HepG2 (cell line): ENCODE measurements around the gene PPP1R27. TPM values are rescaled to one million over a fixed set of nuclear protein-coding genes. Genes with fewer than 3 reads are reported as not detected.
A peak's percentile ranks its signal among the peaks of the same experiment; 100 is the strongest.

ENCODE experiments used
- ADNP ChIP-seq: sonication (generic); formaldehyde crosslinking; IDR thresholded peaks from 2 replicates; pipeline ENCODE4 v1.4.0; 2020; ENCODE audit warnings: missing genetic modification reagents
- ATF5 ChIP-seq: sonication (generic); formaldehyde crosslinking; IDR thresholded peaks from 2 replicates; pipeline ENCODE4 v1.4.0; 2020; ENCODE audit warnings: mild to moderate bottlenecking, low read depth, missing genetic modification reagents
- ATF7-NPFF ChIP-seq: sonication (generic); formaldehyde crosslinking; IDR thresholded peaks from 2 replicates; pipeline ENCODE4 v1.8.1; 2023; ENCODE audit warnings: mild to moderate bottlenecking, low read depth, missing genetic modification reagents, moderate library complexity
- FIP1L1 ChIP-seq: fragments of 200-400 bp; formaldehyde crosslinking; IDR thresholded peaks from 2 replicates; pipeline ENCODE4 v1.6.1; 2018; ENCODE audit warnings: low read depth, mild to moderate bottlenecking, low read length, moderate library complexity, borderline replicate concordance; ENCODE audit not compliant: insufficient read depth
- FOXP1 ChIP-seq, 2 experiments: fragments of 450-650 bp in 1 of 2; IDR thresholded peaks; 2 replicates each; pipeline ENCODE4 v1.6.1; 2017 to 2018; ENCODE audit warnings: antibody characterized with exemption in 1 of 2
- GFI1 ChIP-seq: sonication (generic); formaldehyde crosslinking; IDR thresholded peaks from 2 replicates; pipeline ENCODE4 v1.5.0; 2020; ENCODE audit warnings: missing genetic modification reagents, mild to moderate bottlenecking, borderline replicate concordance
- ISL2 ChIP-seq: sonication (generic); formaldehyde crosslinking; IDR thresholded peaks from 2 replicates; pipeline ENCODE4 v1.5.0; 2020; ENCODE audit warnings: missing genetic modification reagents
- KDM3A ChIP-seq: IDR thresholded peaks from 2 replicates; pipeline ENCODE4 v1.6.1; 2018; ENCODE audit warnings: low read depth, missing compliant biosample characterization
- NFE2L2 ChIP-seq: fragments of 150-350 bp; IDR thresholded peaks from 2 replicates; pipeline ENCODE4 v1.6.1; 2014; ENCODE audit warnings: low read length
- RFXAP ChIP-seq: sonication (generic); formaldehyde crosslinking; IDR thresholded peaks from 2 replicates; pipeline ENCODE4 v1.4.0; 2020; ENCODE audit warnings: missing genetic modification reagents, borderline replicate concordance
- RNF2 ChIP-seq: fragments of 450-650 bp; conservative IDR thresholded peaks from 2 replicates; pipeline ENCODE4 v1.6.1; 2016; ENCODE audit warnings: low read depth
- SRF ChIP-seq: IDR thresholded peaks from 2 replicates; pipeline ENCODE4 v1.6.1; 2011; ENCODE audit warnings: mild to moderate bottlenecking, low read depth, low read length, moderate library complexity
- SRSF9 ChIP-seq: fragments of 200-400 bp; formaldehyde crosslinking; IDR thresholded peaks from 2 replicates; pipeline ENCODE4 v1.6.1; 2018; ENCODE audit warnings: borderline replicate concordance, mild to moderate bottlenecking, low read depth, low read length; ENCODE audit not compliant: insufficient read depth, poor library complexity, severe bottlenecking
- STAT5B ChIP-seq: sonication (generic); formaldehyde crosslinking; IDR thresholded peaks from 2 replicates; pipeline ENCODE4 v1.4.0; 2020; ENCODE audit warnings: missing genetic modification reagents
- XRCC5 ChIP-seq: fragments of 200-400 bp; formaldehyde crosslinking; optimal IDR thresholded peaks from 2 replicates; pipeline ENCODE3; 2017; ENCODE audit warnings: mild to moderate bottlenecking, low read length
- YEATS2 ChIP-seq: sonication (generic); formaldehyde crosslinking; IDR thresholded peaks from 2 replicates; pipeline ENCODE4 v1.4.0; 2020; ENCODE audit warnings: missing genetic modification reagents, borderline replicate concordance
- YY1 ChIP-seq: IDR thresholded peaks from 2 replicates; pipeline ENCODE4 v1.6.1; 2011; ENCODE audit warnings: low read length, low read depth, moderate library complexity, mild to moderate bottlenecking; ENCODE audit not compliant: insufficient read depth, insufficient replicate concordance
- ZBTB3 ChIP-seq: sonication (generic); formaldehyde crosslinking; IDR thresholded peaks from 2 replicates; pipeline ENCODE4 v1.4.0; 2020; ENCODE audit warnings: low read depth, mild to moderate bottlenecking, moderate library complexity, missing genetic modification reagents, borderline replicate concordance
- ZNF17 ChIP-seq: sonication (generic); formaldehyde crosslinking; IDR thresholded peaks from 2 replicates; pipeline ENCODE4 v1.5.0; 2020; ENCODE audit warnings: mild to moderate bottlenecking, missing genetic modification reagents
- ZNF292 ChIP-seq: sonication (generic); formaldehyde crosslinking; IDR thresholded peaks from 2 replicates; pipeline ENCODE4 v1.8.1; 2022; ENCODE audit warnings: mild to moderate bottlenecking, low read depth, missing genetic modification reagents, borderline replicate concordance
- ZNF468 ChIP-seq: sonication (generic); formaldehyde crosslinking; IDR thresholded peaks from 2 replicates; pipeline ENCODE4 v1.8.0; 2022; ENCODE audit warnings: mild to moderate bottlenecking, moderate library complexity, missing genetic modification reagents
- ZSCAN12 ChIP-seq: sonication (generic); formaldehyde crosslinking; IDR thresholded peaks from 2 replicates; pipeline ENCODE4 v1.9.0; 2021; ENCODE audit warnings: mild to moderate bottlenecking, missing genetic modification reagents
- ZSCAN29 ChIP-seq: sonication (generic); formaldehyde crosslinking; conservative IDR thresholded peaks from 2 replicates; pipeline ENCODE4 v1.4.0; 2020; ENCODE audit warnings: mild to moderate bottlenecking, missing genetic modification reagents
- polyA plus RNA-seq, 8 experiments: library from polyadenylated mRNA; depleted of rRNA in 3 of 8; stranded (reverse) in 7 of 8; unstranded in 1 of 8; fragments of >200 nt; fragmentation: Illumina TruSeq in 4 of 8; extraction: Trizol in 4 of 8; gene quantifications; 2 replicates each; pipeline versions ENCODE4 v1.2.1 to v1.2.3, GENCODE V29; 2011 to 2016; ENCODE audit warnings: low read depth in 4 of 8, missing spikeins in 1 of 8, mixed read lengths in 1 of 8; ENCODE audit not compliant: insufficient read depth in 1 of 8
- total RNA-seq, 5 experiments: library from RNA; depleted of rRNA; stranded (reverse); fragments of >200 nt; fragmentation: Illumina TruSeq; extraction: Trizol; gene quantifications; 2 replicates each; pipeline ENCODE4 v1.2.3, GENCODE V29; 2016; ENCODE audit warnings: low read depth in 1 of 5
- TF ChIP-seq, protein P1 (sequence below): sonication (generic); formaldehyde crosslinking; IDR thresholded peaks from 2 replicates; pipeline ENCODE4 v1.8.1; 2023; ENCODE audit warnings: mild to moderate bottlenecking, inconsistent platforms, moderate library complexity, missing genetic modification reagents, borderline replicate concordance
- TF ChIP-seq, protein P2 (sequence below): IDR thresholded peaks from 2 replicates; pipeline ENCODE4 v1.6.1; 2016; ENCODE audit warnings: mild to moderate bottlenecking

The PPP1R27 gene
- total and polyA plus RNA-seq, 2 of the 13 experiments (the other 11 are each of a cell fraction or from before 2014, with no cell fraction given): 0.17 to 1.00 TPM

DNA sequence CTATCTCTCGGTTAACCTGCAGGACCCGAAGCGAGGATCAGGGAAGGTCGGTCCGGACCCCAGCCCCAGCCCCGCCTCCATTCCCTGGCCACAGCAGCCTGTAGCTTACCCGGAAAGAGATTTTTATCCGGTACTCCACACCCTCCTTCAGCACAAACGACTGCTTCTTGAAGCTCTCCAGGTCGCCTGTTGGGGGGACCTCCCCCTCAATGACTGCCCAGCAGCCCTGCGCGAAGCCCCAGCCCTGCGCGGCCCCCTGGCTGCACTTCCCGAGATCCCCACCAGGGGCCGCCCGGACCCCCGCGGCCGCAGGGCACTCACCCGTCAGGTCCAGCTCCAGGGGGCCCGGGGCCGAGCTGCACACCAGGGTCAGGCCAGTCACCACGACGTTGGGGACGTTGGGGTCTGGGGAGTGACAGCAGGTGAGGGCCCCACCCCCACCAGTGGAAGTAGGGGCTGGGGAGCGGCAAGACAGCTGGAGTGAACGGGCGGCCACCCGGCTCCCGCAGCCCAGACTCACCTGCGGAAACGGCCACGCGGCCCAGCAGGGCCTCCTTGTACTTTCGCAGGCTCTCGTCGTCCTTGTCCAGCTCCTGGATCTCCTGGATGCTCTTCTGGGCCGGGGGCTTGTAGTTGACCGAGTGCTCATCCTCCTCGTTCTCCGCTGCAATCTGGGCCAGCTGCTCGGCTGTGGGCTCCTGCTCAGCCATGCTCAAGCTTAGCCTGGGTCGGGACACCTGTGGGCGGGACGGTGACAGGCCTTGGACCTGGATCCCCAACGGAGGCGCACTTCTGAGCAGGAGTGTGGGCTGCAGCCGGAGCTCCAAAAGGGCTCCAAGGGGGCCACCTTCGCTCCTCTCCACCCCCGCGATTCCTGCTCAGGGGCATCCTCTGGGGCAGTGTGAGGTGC lies 34.6 kb upstream of the PPP1R27 start (continued):
- TF ChIP-seq, protein P1, sequence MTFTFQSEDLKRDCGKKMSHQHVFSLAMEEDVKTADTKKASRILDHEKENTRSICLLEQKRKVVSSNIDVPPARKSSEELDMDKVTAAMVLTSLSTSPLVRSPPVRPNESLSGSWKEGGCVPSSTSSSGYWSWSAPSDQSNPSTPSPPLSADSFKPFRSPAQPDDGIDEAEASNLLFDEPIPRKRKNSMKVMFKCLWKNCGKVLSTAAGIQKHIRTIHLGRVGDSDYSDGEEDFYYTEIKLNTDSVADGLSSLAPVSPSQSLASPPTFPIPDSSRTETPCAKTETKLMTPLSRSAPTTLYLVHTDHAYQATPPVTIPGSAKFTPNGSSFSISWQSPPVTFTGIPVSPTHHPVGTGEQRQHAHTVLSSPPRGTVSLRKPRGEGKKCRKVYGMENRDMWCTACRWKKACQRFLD (CRISPR knock-in tag): no peak
- TF ChIP-seq, protein P2, sequence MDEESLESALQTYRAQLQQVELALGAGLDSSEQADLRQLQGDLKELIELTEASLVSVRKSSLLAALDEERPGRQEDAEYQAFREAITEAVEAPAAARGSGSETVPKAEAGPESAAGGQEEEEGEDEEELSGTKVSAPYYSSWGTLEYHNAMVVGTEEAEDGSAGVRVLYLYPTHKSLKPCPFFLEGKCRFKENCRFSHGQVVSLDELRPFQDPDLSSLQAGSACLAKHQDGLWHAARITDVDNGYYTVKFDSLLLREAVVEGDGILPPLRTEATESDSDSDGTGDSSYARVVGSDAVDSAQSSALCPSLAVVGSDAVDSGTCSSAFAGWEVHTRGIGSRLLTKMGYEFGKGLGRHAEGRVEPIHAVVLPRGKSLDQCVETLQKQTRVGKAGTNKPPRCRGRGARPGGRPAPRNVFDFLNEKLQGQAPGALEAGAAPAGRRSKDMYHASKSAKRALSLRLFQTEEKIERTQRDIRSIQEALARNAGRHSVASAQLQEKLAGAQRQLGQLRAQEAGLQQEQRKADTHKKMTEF: no peak; the same call in 1 of the 2 replicates
- TF ChIP-seq ATF7-NPFF (CRISPR knock-in tag) (no peak), NFE2L2 (no peak), RFXAP (CRISPR knock-in tag) (peak; percentile 59; the same call in 1 of the 2 replicates), RNF2 (no peak), ZNF468 (CRISPR knock-in tag) (no peak), ZNF292 (CRISPR knock-in tag) (no peak), ZSCAN29 (CRISPR knock-in tag) (no peak), ZBTB3 (no peak), KDM3A (CRISPR knock-in tag) (peak; percentile 61; the same call in 1 of the 2 replicates), YEATS2 (no peak), STAT5B (peak; percentile 55; the same call in 1 of the 2 replicates), ADNP (CRISPR knock-in tag) (no peak; the same call in 1 of the 2 replicates), YY1 (no peak), ZSCAN12 (CRISPR knock-in tag) (no peak), ATF5 (no peak), ZNF17 (CRISPR knock-in tag) (no peak), ISL2 (CRISPR knock-in tag) (peak; percentile 51; the same call in 1 of the 2 replicates), XRCC5 (peak; percentile 89), SRSF9 (no peak), FIP1L1 (no peak; the same call in 1 of the 2 replicates), GFI1 (CRISPR knock-in tag) (no peak), FOXP1 (IDR thresholded peaks at IDR 0.05) (no peak), FOXP1 (CRISPR knock-in tag; IDR thresholded peaks at IDR 0.05) (no peak), SRF (no peak)
